Epithelial cell of esophagus (primary cell): ENCODE measurements around the gene MAML3.

Experiments used
- DNase-seq: peaks from one replicate; pipeline ENCODE4 v3.0.0; 2010; ENCODE audit warnings: low read depth
- H3K4me3 ChIP-seq: 2 replicates; pipeline ENCODE4 v1.5.1; 2011; ENCODE audit warnings: mild to moderate bottlenecking, low read length, control low read depth
- CTCF ChIP-seq: IDR thresholded peaks from 2 replicates; pipeline ENCODE4 v1.5.1; 2011; ENCODE audit warnings: low read depth, mild to moderate bottlenecking, low read length, control low read depth, inconsistent platforms; ENCODE audit not compliant: insufficient read depth; ENCODE audit errors: missing control alignments

The MAML3 gene

DNA sequence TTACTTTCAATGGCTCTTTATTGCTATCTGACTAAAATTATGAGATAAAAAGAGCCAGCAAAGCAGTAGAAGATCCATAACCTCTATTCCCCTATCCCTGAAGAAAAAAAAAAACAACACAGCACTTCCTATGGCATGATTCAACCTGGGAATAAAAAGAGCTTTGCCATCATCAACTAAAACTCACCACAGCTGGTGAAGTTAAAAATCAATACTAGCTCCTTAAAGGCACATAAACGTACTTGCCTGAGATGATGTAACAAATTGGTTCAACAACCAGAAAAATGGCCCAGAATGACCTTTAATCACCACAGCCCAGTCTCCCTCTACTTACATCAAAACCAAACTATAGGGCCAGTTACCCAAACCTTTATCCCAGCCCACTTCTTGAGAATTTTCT lies 153.8 kb downstream of the MAML3 start:
- no peak for DNase-seq
- no peak for TF ChIP-seq CTCF
- no peak overlapping the region for H3K4me3 ChIP-seq

DNA sequence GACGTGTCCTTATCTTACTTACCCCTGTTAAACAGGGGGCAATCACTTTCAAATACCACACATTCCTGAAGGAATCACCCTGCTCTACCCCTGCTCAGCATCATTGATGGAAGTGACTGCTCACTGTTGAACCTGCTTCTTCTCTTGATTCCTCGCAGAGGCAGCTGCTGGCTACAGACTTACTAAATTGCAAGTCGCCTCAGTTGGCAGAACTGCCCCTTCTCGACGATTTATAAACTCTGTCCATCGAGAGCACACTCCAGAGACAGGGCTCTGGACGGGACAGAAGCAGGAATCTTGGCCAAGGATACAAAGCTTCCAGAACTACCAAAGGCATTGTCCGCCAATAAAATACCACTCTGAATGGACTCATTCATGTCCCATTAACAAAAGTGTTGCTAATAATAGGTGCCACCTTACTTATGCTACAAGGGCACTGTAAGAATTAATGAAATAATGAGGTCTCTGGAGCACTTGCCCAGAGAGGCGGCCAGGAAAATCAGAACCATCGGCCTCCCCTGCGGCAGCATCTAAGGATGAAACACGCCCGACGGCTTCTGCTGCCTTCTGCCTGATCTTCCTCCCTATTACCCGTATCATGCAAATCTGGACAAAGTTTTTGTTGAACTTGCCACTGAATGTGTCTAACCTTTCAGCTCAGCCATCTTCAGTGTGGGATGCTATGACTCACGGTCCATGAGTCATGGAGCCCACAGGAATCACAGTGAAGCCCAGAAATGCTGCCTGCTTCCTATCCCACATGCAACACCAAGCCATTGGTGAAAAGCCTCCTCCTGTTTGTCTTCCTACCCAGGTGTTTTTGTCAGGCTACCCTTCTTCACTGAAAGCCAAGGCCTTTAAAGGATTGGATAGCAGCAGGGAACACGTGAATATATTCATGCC lies 164.9 kb downstream of the MAML3 start:
- DNase-seq, result peak; percentile 97
- no peak overlapping the region for H3K4me3 ChIP-seq
- no peak for TF ChIP-seq CTCF

DNA sequence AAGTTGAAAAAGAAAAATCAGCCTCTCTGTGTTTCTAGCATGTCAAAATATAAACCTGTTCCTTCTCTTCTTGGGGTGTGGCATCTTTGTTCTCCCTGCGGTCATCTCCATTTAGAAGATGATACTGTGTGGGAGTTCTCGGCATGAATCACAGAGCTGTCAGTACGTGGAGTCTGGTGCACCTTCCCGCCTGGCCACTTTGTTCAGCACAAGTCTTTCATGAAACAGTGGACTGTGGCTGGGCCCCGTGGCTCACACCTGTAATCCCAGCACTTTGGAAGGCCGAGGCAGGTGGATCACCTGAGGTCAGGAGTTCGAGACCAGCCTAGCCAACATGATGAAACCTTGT lies 166.5 kb downstream of the MAML3 start:
- peak; percentile 89 for DNase-seq
- H3K4me3 ChIP-seq, result no peak overlapping the region
- TF ChIP-seq CTCF, result no peak

GRCh38 chr4:139986689-139987501 lies 167.1 kb downstream of the MAML3 start:
- no peak for TF ChIP-seq CTCF
- DNase-seq, result no peak
- H3K4me3 ChIP-seq, result no peak overlapping the region

- TF ChIP-seq CTCF, result no peak
- DNase-seq, result no peak
Measured at GRCh38 chr4:139986106-139986505, 167.9 kb downstream of the MAML3 start.

DNA sequence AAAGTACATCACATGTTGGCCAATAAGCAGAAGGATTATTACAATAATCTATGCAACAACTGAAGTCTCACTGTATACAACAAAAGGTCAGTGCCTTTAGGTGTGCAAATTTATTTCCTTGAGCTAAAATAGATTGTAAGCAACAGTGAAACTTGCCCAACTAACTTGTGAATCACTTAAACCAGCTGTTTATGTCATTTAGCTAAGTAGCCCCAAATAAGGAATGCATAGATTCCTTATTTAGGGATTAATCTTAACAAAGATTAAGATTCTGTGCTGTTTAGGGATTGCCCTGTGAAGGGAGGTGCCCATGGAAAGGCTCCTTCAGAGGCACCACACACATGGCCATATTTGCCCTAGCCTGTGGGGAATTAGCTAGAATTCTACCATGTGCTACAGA lies 168.6 kb downstream of the MAML3 start:
- DNase-seq, result no peak
- TF ChIP-seq CTCF, result no peak
- no peak overlapping the region for H3K4me3 ChIP-seq

More at GRCh38 chr4:139986106-139986505, 167.9 kb downstream of the MAML3 start:
- H3K4me3 ChIP-seq, result no peak overlapping the region
